Fibroblast of mammary gland (primary cell): ENCODE results near the gene TRAK1.

ENCODE experiments used
- DNase-seq: peaks from one replicate; pipeline ENCODE4 v3.0.0-alpha.2; 2010; ENCODE audit warnings: low read depth
- H3K4me3 ChIP-seq: 2 replicates; pipeline ENCODE4 v1.5.1; 2011; ENCODE audit warnings: low read depth, mild to moderate bottlenecking, low read length, moderate library complexity; ENCODE audit not compliant: control insufficient read depth
- TF ChIP-seq, protein P1 (sequence below): conservative IDR thresholded peaks from 2 replicates; pipeline ENCODE4 v1.5.1; 2011; ENCODE audit warnings: low read depth, low read length, inconsistent platforms; ENCODE audit not compliant: control insufficient read depth, insufficient read depth

Gene TRAK1

DNA sequence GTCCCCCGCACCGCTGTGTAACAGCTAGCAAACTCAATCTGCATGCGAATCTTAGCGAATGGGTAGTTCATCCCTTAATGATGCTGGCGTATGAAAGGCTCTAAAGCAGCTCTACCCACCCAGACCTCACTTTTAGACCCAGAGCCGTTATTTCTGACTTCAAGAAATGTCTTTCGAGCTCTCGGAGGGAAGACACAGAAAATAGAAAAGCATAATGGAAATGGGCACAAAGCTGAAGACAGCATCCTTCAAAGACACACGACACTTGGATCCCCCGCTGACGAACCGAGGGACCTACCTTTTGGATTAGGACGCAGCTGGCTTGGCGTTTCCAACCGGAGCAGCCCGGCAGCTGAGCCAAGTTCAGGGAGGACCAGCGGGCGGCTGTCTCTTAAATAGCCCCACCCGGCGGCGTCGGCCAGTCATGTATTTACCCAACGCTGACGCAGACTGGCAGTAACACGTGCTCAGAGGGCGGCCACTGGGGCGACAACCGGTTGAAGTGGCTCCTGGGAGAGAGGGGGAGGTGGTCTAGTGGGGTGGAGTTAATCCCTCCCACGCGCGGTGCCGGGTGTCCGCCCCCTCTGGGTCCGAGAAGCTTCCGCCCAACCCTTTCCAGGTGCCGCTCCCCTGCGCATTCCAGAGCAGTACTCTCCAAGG lies 173.4 kb downstream of the TRAK1 start:
- no peak overlapping the region for H3K4me3 ChIP-seq
- peak; percentile 35 for DNase-seq
- TF ChIP-seq, protein P1, sequence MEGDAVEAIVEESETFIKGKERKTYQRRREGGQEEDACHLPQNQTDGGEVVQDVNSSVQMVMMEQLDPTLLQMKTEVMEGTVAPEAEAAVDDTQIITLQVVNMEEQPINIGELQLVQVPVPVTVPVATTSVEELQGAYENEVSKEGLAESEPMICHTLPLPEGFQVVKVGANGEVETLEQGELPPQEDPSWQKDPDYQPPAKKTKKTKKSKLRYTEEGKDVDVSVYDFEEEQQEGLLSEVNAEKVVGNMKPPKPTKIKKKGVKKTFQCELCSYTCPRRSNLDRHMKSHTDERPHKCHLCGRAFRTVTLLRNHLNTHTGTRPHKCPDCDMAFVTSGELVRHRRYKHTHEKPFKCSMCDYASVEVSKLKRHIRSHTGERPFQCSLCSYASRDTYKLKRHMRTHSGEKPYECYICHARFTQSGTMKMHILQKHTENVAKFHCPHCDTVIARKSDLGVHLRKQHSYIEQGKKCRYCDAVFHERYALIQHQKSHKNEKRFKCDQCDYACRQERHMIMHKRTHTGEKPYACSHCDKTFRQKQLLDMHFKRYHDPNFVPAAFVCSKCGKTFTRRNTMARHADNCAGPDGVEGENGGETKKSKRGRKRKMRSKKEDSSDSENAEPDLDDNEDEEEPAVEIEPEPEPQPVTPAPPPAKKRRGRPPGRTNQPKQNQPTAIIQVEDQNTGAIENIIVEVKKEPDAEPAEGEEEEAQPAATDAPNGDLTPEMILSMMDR, result no peak

DNA sequence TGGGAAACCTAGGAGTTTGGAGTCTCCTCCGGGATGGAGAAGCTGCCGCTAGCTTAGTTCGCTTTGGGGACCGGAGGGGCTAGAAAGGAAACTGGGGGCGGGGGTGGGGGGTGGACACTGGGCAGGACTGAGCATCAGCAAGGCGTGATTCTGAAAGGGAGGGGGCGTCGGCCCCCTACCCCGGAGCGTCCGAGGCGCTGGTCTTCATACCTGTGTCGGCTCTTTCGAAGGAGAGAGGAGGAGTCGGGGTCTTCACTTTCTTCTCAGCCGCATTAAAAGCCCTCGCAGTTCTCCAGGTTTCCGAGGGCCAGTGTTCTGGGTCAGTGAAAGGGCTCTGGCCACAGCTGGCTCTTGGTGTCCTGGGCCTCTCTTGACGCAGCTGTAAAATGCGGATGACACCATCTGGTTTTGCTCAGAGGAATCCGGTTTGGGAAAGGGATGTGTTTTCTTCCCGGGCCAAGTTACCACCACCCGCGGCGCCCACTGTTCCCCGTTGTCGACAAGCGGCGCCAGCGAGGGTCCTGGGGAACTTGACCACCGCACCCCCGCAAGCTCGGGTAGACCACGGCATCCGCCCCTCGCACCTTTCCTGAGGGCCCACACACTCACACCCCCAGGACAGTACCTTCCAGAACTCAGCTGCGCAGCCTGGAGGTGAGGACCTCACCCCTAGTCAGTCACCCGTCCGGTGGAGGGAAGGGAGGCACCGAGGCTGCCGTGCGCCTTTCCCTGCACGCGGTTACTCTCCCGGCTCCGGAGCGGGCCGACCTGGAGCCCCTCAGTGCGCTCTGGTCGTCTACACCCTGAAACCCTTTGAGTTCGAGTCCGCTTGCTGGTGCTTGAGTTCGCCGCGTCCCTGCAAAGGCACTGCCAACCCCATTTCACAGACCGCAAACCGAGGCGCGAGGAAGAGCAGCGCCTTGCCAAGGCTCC lies 174.2 kb downstream of the TRAK1 start:
- DNase-seq, result peak; percentile 28
- H3K4me3 ChIP-seq, result no peak overlapping the region

DNA sequence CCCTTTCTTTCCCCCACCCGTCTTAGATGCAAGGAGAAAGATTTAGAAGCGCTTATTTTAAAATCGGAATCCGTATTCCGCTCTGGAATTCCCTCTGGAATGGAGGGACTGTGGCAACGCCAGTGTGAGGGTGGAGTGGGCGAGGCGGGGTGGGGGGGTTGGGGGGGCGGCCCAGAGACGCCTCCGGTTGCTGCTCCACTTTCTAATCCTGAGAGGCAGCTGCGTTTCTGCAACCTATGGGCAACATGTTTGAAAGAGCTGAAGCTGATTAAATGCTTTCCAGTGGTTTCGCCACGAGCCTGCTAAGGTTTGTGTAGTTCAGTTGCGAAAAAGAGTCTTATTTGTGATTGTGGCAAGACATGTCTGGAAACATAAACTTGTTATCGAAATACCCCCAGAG lies 174.9 kb downstream of the TRAK1 start, which contains the start of gene CCK:
Gene CCK (minus strand): TSS at position 101 of the 400 bp plus-strand sequence. CDS start 2,555 bp downstream, outside the sequence.
- TF ChIP-seq, protein P1, result no peak

More for the DNA sequence above, 174.2 kb downstream of the TRAK1 start:
- TF ChIP-seq, protein P1, result no peak

DNA sequence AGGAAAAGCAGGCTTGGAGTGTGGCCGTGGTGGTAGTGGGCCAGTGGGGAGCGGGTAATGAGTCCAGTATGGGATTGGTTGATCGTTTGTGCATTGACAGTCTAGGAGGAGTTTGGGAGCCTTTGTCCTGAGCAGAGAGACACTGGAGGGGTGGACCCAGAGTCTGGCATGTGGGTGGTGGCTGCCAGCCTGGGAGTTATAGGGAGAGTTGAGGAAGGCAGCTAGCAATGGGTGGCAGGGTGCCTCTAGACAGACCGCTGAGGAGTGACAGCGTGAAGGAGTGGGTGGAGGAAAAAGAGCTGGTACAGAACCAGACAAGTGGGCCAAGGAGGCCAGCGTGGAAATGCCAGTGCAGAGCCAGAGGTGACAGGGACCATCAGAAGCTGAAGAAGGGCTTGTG lies 176.7 kb downstream of the TRAK1 start:
- DNase-seq, result no peak
- TF ChIP-seq, protein P1, result no peak
- H3K4me3 ChIP-seq, result no peak overlapping the region

More for the DNA sequence above, 174.9 kb downstream of the TRAK1 start, which contains the start of gene CCK:
- no peak within 1 kb of the TSS for H3K4me3 ChIP-seq
- DNase-seq, result no peak

DNA sequence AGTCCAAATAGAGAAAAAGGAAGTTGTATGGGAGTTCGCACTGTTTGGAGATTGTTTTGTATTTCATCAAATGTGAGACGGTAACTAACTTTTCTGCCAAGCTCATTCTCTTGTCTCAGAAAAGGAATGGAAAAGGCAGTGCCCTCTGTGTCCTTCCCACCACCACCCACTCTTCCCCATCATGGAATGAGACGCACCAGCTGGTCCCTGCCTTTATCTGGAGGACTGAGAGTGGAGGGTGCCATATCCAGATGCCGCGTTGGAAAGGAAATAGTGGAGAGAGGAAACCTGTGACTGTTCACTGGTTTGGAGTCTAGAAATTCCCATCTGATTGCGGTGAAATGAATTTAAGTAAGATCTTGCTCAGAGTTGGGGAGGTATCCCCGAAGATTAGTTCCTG lies 178.5 kb downstream of the TRAK1 start:
- no peak for DNase-seq
- no peak overlapping the region for H3K4me3 ChIP-seq
- TF ChIP-seq, protein P1, result no peak

DNA sequence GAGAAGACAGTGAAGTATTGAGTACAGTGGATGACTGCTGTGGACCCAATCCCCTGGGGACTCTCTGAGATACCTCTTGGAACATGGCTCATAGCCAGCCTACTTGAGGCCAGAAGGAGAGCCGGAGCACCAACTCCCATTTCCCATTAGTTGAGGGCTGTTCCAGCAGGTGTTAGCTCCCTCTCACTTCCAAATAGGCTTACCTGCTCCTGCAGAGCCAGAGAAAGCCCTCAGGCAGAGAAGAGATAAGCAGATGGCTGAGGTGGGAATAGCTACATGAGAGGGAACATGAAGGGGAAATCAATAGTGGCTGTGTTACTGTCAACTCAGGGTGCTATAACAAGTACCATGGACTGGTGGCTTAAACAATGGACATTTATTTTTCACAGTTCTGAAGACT lies 179.4 kb downstream of the TRAK1 start:
- TF ChIP-seq, protein P1, result no peak
- DNase-seq, result no peak
- H3K4me3 ChIP-seq, result no peak overlapping the region
